HG03442 (cell line): ENCODE results near the gene GSTM2.
"Not testable (repeated sequence)": the region's sequence is repeated elsewhere in the genome, so short reads cannot be mapped to it uniquely, and the experiment has no call there.

Experiments used
- ATAC-seq: cut with Tn5 transposase; IDR thresholded peaks from one replicate; pipeline ENCODE4 v1.9.1; 2021; ENCODE audit warnings: mild to moderate bottlenecking, moderate library complexity; ENCODE audit not compliant: unreplicated experiment

Gene GSTM2

DNA sequence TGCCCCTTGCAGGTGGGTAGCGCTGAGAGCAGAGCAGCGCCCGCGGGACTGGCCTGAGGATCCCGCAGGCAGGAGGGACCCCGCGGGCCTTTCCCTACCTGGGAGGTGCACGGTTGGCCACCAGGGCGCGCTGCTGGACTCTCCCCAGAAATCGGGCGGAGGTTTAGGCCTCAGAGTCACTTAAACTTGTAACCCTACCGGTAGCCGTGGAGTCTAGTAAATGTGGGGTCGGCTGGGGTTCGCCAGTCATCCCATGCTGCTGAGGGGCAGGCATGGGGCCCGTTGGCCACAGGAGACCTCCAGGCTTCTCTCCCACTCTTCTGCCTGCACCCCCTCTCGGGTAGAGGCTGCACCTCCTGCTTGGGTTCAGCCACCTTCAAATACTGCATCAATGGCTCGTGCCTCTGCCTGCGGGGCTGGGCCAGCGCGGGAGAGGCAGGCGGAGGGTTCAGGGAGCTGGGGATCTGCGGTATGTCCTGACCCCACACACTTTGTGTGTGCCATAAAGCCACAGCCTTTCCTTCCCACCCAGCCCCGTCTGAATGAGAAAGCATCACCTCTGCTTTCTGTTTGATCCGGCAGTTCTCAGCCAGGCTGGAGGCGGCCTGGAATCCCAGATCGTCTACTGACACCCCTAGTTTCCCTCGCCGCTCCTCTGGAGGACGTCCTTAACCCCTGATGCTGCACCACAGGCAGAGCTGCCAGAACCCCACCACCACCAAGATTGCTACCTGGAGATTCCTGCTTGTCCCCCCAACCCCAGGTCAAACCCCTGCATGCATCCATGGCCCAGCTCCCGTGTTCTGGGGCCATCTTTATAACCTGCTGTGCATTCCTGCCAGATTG, 24.2 kb upstream of the GSTM2 start:
- ATAC-seq = peak; percentile 84

DNA sequence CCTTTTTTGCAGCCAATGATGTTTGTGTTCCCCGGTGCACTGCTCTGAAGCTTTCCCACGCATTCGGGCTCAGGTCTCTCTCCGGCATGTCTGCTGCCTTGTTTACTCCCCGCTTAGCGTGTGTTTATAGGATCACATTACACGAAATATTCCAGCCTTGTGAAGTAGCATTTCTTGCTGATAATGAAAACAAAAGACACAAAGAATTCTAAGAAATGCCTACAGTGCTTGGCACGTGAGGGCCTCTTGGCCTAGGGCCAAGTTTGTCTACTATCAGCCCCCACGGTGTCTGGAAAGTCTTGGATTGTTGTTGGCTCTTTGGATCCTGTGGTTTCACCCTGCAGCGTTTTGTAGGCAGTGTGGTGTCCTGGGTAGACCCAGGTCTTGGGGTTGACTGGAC, 23.2 kb upstream of the GSTM2 start:
- no peak for ATAC-seq

DNA sequence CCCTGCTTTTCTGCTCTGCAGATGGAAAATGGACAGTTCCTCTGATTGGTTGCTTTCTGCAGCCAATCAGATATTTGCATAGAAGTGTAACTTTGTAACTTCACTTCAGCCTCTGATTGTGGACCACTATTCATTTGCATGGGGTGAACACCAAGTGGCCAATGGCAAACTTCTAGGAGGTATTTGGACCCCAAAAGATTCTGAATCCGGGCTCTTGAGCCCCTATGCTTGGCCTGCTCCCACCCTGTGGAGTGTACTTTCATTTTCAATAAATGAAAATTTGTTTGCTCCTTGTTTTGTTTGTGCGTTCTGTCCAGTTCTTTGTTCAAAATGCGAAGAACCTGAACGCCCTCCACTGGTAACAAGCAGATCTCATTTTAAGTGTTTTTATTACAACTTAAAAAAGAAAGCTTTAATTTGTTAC, 18.4 kb upstream of the GSTM2 start:
- no peak for ATAC-seq

DNA sequence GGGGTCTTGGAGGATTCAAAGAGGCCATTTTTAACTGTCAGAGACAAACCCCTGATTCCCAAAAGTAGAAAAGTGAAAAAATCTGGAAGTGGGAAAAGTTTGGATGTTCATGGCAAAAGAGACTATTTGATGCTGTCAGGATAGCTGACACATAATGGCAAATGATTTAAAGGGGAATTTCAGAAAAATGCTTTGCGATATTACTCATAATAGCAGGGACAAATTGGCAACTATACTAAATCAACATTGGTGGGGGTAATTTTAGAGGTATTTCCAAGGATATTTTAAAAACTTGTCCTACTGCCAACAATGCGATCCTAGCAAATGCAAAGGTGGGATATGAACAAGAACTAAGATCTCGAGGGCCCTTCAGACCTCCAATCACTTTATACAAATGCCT, 17.2 kb upstream of the GSTM2 start:
- no peak for ATAC-seq

DNA sequence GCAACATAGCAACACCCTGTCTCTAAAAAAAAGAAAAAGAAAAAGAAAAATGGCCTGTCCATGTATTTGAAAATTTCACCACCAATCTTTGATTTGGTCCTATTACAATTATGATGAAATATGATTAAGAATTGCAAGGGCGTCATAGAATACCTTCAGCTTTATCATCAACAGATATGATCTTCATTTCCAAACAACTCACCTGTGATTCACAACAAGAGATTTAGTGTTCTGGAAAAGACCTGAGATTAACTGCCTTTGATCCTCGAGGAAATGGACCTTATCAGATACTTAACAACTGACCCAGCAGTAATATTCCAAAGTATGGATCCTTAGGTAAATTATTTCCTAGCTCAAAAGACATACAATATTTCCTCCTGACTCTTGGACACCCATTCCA, 15.5 kb upstream of the GSTM2 start:
- ATAC-seq = no peak

DNA sequence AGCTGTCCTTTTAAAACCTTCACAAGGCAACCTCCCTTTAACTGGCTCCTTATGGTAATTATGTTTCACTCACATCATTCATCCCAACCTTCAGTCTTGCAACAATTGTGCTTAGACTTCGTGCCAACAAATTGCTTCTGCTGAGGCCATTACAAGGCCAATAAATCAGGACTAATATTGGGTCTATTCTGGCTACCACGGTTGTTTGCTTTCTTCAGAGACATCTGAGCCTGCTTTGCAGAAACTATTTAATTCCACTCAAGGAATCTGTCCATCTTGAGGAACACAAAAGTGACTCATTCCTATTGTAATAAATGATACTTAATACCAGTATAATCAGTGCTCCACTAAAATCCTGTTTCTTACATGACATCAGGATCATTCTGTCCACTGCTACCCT, 14.6 kb upstream of the GSTM2 start:
- ATAC-seq = no peak

DNA sequence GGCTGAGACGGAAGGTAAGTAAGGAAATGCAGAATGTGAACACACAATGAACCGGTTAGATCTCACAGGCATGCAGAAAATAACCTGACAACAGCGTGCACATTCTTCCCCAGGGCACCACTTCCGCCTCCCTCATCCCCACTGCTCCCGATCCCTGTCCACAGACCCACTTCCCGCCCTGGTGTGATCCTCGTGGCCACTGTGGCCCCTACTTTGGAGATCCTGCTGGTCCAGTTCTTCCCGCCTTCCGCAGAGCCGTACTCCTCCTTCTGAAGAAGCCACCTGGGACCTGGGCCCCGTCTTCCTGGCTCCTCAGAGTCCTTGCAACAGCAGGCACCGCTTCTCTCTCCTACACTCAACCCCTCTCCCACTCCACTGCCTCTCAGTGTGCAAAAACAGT, 13.3 kb upstream of the GSTM2 start:
- no peak for ATAC-seq

DNA sequence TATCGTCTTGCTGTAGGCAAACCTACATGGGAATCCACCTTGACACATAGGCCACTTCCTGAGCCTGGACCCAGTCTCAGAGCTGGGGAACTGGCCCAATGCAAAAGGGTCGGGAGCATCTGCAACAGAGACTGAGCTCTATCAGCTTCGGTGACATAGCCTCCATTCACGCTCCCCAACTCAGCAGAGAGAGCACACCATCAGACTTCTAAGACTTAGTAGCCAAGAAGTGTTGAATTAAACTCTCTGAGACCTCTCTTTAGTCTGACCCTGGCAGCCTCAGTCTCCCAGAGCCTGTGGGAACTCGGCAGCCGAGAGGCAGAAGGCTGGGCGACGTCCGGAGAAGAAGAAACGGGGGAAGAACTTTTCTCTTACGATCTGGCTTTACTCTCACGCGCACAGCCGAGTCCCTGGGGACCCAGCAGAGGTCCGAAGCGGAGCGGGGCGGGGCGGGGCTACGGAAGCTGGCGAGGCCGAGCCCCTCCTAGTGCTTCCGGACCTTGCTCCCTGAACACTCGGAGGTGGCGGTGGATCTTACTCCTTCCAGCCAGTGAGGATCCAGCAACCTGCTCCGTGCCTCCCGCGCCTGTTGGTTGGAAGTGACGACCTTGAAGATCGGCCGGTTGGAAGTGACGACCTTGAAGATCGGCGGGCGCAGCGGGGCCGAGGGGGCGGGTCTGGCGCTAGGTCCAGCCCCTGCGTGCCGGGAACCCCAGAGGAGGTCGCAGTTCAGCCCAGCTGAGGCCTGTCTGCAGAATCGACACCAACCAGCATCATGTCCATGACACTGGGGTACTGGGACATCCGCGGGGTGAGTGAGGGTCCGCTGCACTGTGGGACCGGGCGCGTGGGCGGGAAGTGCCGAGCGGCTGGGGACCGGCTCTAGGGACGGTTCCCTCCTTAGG, 12.0 kb upstream of the GSTM2 start, which contains the start of gene GSTM4:
TSS of gene GSTM4 (plus strand) at position 485 of the 905 bp plus-strand sequence. CDS start at position 776, 291 bp downstream.
- peak; percentile 84 for ATAC-seq

DNA sequence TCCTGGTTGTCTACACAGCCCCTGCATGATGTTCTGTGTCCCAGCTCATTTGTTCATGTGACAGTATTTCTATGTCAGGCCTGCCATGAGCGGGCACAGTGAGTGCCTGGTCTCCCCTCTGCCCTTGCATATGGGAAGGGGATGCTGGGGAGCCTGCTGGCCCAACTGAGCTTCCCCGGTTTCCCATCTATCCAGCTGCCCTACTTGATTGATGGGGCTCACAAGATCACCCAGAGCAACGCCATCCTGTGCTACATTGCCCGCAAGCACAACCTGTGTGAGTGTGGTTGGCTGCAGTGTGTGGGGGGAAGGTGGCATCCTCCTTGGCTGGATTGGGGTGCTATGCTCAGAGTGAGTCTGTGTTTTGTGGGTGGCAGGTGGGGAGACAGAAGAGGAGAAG, 10.5 kb upstream of the GSTM2 start:
- no peak for ATAC-seq

DNA sequence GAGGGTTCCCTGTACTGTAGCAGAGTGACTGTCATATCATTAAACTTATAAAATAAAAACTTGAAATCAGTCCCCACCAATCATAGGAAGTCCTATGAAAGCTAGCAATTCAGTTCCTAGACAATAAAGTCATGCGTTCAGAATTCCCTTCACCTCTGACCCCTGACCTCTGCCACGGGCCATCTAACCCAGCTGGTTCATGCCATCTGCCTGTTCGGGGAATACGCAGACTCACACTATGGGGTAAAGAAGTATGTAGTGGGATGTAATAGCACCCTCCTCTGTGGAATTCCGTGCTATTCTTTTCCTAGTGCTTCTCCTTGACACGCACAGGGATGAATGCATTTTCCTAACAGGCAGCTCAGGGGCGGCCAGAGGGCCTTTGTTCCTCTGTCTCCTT, 9.9 kb upstream of the GSTM2 start:
- ATAC-seq = no peak

DNA sequence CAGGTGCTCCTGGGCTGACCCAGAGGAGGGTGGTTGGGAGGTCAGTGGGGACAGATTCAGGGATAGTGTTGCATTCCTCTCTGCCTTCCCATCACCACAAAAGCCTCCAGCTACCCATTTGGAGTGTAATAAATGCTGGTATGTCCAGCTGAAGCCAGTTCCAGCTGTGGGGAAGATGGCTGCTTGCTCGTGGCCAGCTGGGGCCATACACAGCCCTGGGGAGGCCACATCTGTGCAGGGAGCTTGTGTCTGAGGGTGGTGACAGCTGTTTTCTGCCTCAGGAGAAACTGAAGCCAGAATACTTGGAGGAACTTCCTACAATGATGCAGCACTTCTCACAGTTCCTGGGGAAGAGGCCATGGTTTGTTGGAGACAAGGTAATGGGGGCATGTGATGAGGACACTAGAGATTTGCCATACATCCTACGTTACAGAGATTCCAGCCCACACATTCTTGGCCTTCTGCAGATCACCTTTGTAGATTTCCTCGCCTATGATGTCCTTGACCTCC, 9.3 kb upstream of the GSTM2 start:
- ATAC-seq = no peak

DNA sequence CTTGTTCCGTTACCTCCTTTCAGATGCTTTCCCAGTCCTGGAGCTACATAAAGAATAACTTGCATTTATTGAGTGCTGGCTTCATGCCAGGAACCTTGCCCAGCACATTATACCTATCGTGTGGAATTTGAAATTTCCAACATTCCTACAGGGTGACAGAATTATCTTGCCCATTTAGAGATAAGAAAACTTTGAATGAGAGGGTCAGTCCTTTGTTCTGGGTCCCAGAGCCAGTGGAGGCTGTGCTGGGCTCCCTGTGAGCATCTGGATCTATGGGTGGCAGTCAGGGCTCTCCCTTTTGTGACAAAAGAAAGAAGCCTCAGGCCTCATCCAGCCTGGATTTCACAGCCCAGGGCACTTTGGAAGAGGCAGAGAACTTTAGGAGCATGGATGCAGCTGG, 8.7 kb upstream of the GSTM2 start:
- ATAC-seq = no peak

DNA sequence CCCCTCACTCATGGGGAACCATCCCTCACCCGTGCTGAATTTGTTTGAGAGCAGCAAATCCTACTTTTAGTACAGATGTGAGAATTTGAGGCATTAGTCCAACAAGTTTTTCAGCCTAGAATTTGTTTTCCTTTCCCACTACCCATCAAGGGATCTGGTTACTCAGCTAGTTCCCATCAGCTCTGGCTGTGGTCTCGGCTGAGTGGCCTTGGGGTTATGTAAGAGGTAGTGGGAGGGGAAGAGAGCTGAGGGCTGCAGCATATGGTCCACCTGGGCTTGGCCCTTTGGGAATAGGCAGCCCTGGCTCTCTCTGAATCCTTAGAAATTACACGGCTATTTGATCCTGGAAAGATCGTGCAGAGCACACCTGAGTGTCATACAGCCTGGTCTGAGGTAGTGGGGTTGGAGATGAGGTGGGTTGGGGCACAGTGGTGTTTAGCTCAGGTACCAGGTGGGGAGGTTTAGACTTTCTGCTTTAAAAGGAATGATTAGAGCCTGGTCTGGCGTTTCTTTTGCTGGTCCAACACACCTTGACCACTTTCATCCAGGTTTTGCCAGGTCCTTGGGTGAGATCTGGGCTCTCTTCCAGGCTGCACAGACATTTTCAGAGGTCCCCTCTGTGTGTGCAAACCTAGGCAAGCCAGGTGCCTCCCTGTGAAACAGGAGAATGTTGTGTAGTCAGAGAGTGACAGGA, 7.7 kb upstream of the GSTM2 start:
- no peak for ATAC-seq

DNA sequence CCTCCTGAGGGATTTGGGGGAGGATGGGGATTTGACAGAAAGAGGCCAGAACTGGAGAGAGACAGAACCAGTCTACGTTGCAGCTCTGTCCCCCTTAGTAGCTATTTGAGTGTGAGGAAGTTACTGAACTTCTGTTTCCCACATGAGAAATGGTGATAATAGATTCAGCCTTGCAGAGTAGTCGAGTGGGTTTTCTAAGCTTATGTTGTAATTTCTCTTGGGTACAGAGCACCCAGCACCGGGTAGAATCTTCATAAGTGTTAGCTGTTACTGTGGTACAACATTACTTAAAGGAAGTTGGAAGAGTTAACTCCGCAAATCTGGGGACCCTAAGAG, 7.2 kb upstream of the GSTM2 start:
- not testable (repeated sequence) for ATAC-seq

DNA sequence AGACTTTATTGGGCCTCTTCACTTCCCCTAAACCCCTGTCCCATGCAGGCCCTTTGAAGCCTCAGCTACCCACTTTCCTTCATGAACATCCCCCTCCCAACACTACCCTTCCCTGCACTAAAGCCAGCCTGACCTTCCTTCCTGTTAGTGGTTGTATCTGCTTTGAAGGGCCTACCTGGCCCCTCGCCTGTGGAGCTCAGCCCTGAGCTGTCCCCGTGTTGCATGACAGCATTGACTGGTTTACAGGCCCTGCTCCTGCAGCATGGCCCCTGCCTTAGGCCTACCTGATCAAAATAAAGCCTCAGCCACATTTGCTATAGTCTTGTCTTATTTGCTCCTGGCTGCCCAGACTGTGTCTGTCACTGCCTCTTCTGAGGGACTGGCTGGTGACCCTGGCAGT, 6.5 kb upstream of the GSTM2 start:
- no peak for ATAC-seq

DNA sequence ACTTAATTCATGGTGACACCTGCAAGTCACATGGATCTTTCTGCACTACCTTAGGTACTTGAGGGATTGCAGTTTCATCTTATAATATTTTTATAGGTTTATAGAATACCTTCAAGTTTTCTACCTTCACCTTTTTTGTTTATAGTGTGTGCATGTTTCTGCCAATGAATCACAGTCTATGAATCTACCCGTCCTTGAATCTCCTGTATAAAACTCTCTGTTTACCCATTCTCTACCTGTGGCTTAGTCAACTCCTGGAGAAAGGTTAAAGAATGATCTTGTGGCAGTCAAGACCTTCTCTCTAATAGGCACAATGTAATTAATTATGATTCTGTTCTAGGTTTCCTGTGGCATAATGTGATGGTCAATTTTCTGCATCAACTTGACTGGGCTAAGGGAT, 3.2 kb upstream of the GSTM2 start:
- ATAC-seq = no peak

DNA sequence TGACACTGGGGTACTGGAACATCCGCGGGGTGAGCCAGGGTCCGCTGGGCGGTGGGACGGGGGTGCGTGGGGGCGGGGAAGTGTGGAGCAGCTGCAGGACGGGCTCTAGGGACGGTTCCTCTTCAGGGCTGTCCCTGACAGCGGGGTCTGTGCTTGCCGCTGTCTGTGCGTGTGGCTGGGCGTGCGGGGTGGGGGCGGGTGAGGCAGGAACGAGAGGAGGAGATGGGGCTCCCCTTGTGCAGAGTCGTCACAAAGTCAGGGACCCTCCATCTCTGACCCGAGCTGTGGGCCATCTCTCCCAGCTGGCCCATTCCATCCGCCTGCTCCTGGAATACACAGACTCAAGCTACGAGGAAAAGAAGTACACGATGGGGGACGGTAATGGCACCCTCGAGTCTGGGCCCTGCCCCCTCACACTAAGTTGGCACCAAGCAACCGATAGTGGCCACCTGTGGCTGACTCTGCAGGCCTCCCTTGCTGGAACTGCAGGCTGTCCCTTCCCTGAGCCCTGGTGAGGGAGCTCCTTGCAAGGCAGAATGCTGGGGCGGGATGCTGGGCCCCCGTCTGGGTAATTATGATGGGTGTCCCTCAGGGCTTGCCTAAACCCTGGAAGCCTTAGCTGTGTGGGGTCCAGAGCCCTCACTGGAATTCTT, 392 bp downstream of the GSTM2 start:
- no peak for ATAC-seq

DNA sequence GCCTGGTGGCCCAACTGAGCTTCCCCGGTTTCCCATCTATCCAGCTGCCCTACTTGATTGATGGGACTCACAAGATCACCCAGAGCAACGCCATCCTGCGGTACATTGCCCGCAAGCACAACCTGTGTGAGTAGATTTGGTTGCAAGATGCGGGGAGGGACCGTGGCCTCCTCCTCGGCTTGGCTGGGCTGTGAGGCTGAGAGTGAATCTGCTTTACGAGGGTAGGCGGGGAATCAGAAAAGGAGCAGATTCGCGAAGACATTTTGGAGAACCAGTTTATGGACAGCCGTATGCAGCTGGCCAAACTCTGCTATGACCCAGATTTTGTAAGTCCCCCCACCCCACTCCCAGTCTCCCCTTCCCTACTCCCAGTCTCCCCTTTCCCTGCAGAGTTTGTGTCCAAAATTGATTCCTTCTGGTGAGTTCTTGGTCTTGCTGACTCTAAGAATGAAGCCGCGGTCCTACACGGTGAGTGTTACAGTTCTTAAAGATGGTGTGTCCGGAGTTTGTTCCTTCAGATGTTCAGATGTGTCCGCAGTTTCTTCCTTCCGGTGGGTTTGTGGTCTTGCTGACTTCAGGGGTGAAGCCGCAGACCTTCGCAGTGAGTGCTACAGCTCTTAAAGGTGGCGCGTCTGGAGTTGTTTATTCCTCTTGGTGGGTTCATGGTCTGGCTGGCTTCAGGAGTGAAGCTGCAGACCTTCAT, 1.5 kb downstream of the GSTM2 start:
- ATAC-seq = no peak

DNA sequence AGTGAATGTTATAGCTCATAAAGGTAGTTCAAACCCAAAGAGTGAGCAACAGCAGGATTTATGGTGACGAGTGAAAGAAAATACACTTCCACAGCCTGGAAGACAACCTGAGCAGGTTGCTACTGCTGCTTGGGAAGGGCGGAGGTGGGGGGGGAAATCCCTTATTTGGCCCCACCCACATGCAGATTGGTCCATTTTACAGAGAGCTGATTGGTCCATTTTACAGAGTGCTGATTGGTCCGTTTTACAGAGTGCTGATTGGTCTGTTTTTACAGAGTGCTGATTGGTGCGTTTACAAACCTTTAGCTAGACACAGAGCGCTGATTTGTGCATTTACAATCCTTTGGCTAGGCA, 2.1 kb downstream of the GSTM2 start:
- ATAC-seq = not testable (repeated sequence)

DNA sequence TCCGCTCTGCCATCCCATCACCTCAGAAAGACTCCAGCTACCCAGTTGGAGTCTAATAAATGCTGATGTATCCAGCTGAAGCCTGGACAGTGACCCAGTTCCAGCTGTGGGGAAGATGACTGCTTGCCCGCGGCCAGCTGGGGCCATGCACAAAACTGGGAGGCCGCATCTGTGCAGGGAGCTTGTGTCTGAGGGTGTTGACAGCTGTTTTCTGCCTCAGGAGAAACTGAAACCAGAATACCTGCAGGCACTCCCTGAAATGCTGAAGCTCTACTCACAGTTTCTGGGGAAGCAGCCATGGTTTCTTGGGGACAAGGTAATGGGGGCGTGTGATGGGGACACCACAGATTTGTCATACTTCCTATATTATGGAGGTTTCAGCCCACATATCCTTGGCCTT, 3.2 kb downstream of the GSTM2 start:
- no peak for ATAC-seq
